Stimulated activated CD8-positive, alpha-beta memory T cell treated with anti-CD3 and anti-CD28 coated beads, Interleukin-7, amount 100 ng/mL, for 48 hours (primary cell): Measurements from ENCODE around the gene GLG1.
"Not testable (repeated sequence)": the region's sequence is repeated elsewhere in the genome, so short reads cannot be mapped to it uniquely, and the experiment has no call there.

Experiments
- DNase-seq, 2 donors: peaks; one replicate each; pipeline ENCODE4 v3.0.0-alpha.2; 2020; ENCODE audit warnings: low read depth in 1 of 2; ENCODE audit errors: extremely low read depth in 1 of 2

GLG1 gene

GRCh38 chr16:74450967-74451760 is 155.8 kb downstream of the GLG1 start:
- DNase-seq = no peak

DNA sequence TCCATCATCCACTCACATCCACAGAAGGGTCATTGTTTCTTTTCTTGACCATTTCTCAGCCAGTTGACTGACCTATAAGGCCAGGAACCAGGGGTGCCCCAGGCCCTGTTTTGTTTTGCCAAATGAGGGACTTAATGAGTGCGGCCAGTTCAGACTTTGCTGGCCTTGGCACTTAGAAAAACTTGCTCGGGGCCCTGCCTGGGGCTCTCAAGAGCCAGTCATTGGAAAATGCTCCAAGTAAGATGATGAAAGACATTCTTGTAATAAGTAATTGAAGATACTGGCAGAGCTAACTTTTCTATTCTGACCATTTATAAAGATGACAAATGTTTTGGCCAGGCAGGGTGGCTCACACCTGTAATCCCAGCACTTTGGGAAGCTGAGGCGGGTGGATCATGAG is 156.7 kb downstream of the GLG1 start:
- no peak for DNase-seq

DNA sequence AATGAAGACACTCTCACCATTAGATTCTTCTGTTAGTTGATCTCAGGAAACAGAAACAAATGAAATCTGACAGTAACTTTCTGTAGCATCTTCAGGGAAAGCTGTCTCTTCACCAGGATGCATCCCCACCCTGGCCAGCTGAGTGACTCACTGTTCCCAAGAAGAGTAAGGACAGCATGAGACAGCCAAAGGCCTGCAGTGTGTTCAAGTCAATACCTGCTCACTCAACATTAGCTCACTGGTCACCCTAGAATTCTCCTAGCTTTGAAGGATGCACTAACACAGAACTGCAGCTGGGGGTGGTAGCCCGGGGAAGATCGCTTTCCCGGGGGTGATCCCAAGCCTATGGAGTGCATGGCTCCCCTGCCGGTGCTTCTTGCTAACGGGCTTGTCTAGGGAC is 157.4 kb downstream of the GLG1 start:
- DNase-seq = no peak

GRCh38 chr16:74448990-74449389 is 157.9 kb downstream of the GLG1 start:
- DNase-seq = no peak

GRCh38 chr16:74447578-74447977 is 159.3 kb downstream of the GLG1 start:
- DNase-seq = no peak

GRCh38 chr16:74446866-74447265 is 160.0 kb downstream of the GLG1 start:
- no peak for DNase-seq

DNA sequence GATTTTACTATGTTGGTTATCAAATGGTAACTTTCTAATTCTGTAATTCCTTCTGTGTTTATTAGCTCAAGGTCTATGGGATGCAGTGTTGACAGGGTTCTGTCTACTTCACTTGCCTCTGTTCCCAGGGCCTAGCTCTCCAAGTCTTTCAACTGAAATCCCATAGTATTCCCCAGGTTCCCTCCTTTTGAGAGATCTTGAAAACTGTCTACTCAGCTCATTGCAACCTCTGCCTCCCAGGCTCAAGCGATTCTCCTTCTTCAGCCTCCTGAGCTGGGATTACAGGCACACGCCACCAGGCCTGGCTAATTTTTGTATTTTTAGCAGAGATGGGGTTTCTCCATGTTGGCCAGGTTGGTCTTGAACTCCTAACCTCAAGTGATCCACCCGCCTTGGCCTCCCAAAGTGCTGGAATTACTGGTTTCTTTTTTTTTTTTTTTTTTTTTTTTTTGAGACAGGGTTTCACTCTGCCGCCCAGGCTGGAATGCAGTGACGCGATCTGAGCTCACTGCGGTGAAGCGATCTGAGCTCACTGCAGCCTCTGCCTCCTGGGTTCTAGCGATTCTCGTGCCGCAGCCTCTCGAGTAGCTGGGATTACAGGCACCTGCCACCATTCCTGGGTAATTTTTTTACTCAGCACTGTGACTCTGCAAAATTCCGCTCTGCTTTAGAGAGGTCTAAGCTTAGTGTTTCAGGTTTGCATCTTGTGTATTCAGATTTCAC is 163.1 kb downstream of the GLG1 start:
- DNase-seq = not testable (repeated sequence)

GRCh38 chr16:74439685-74440084 is 167.2 kb downstream of the GLG1 start:
- DNase-seq = no peak

GRCh38 chr16:74438492-74438979 is 168.4 kb downstream of the GLG1 start:
- DNase-seq = no peak

- no peak for DNase-seq
Measured at GRCh38 chr16:74431516-74431915, 175.4 kb downstream of the GLG1 start.

DNA sequence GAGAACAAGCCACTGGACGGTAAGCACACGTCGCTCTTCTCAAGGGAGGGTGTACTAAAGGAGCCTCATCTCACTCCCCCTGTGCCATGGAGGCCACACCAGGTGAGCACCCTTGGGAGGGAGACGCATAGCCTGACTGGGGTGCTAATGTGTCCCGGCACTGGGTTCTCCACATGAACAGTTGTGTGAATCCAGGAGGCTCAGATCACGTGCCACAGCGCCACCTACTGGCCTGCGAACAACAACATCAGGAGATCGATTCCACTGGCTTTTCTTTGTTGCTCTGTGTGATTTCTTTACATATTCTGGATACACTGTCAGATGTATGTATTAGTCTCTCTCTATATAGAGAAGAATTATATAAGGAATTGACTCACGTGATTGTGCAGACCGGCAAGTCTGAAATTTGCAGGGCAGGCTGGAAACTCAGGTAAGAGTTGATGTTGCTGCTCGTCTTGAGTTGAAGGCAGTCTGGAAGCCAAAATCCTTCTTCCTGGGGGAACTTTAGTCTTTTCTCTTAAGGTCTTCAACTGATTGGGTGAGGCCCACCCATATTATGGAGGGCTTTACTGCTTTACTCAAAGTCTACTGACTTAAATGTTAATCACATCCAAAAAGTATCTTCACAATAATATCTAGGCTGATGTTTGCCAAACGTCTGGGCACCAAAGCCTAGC is 176.7 kb downstream of the GLG1 start:
- DNase-seq = peak in 1 of 2 donors; percentile 14

DNA sequence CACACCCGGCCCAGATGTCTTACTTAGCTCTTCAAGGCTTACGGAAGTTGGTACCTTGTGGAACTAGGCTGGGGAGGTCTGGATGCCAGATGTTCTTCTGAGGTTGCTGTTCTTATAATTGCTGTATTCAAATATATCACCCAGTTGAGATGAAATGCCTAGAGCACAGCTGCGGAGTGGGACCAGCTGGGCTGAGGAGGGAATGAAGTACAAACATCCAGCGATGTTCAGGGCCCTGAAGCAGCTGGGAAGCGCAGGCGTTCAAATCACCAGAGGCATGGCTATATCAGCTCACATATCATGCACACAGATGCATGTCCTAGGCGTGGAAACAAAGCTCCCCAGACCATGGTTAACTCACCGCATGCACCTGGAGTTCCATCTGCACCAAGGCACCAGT is 178.4 kb downstream of the GLG1 start:
- not testable (repeated sequence) for DNase-seq

DNA sequence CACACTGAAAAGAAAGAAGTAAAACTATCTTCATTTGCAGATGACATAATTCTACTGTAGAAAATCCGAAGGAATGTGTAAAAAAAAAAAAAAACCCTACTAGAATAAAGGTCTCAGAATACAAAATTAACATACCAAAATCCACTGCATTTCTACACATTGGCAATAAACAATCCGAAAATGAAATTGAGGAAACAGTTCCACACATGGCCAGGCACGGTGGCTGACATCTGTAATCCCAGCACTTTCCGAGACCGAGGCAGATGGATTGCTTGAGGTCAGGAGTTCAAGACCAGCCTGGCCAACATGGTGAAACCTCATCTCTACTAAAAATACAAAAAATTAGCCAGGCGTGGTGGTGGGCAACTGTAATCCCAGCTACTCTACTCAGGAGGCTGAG is 181.2 kb downstream of the GLG1 start:
- not testable (repeated sequence) for DNase-seq

DNA sequence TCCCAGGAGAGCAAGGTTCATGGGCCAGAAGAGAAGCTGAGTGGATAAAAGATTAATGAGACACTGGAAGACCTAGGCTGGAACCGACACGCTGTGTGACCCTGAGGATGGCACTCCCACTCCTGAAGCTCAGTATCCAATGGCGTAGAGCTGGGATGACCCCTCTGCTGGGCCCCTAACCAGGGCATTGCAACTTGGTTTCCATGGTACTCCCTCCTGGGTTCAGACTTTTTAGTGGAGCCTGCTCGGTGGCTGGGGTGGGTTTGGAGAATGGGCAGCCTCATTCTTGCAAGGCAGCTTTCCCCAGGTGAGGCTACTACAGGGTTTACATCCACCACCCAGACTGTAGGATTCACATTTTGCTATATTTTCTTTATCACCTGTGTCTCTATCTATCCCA is 183.2 kb downstream of the GLG1 start:
- not testable (repeated sequence) for DNase-seq

DNA sequence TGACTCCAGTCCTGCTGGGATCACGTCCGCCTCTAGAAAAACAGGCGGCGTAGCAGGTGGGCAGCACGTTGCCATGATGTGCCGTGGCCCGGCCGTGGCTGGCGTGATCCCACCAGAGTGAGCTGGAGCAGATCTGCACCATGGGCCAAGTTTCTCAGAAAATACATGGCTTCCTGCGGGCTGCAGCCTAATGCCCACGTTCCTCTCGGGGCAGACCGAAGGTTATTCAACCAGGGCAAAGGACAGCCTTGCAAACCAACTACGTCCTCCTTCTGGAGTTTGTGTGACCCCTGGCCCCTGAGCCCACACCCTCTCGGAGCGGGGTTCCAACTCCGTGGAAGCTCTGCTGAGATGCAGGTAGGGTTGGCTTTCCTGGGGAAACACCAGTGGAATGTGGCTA is 184.8 kb downstream of the GLG1 start:
- not testable (repeated sequence) for DNase-seq

DNA sequence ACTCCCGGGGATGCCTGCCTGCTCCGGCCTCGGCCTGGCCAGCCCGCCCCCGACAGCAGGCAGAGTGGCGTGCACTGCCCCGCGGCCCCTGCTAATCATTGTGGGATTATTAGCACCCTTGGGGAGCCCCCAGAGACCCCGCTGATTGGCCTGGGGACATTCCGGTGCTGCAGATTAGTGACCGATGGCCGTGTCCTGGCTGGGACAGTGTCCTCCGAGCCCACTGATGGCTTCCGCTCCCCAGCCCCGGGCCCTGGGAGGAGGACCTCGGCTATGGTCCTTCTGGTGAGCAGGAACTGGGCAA is 185.5 kb downstream of the GLG1 start:
- DNase-seq = not testable (repeated sequence)

GRCh38 chr16:74420612-74421481 is 186.1 kb downstream of the GLG1 start, which contains the start of gene CLEC18B:
TSS of gene CLEC18B (minus strand) at chr16:74421478. CDS start at chr16:74421270, 208 bp downstream.
- DNase-seq = not testable (repeated sequence)

DNA sequence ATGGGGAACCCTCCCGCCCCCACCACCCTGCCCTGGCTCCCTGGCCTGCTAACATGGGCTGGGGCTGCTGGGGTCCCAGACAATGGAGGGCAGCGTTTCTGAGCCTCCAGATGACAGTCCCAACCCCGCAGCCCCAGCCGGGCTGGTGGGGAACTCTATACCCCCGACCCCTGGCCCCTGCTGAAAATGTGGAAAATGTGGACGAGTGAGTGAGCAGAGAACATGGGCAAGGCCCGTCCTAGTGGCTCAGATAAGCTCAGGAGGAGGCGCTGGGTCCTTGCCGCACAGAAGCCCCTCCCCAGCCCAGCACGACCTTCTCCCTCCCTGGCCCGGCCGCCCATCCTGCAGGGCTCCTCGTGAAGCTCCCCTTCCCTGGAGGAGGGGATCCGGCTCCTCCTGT is 187.1 kb downstream of the GLG1 start:
- DNase-seq = not testable (repeated sequence)

GRCh38 chr16:74417897-74418296 is 189.0 kb downstream of the GLG1 start:
- DNase-seq = not testable (repeated sequence)

- not testable (repeated sequence) for DNase-seq
Measured at GRCh38 chr16:74413920-74414319, 193.0 kb downstream of the GLG1 start.

GRCh38 chr16:74413485-74413884 is 193.4 kb downstream of the GLG1 start:
- not testable (repeated sequence) for DNase-seq
